Ramos (cell line): ENCODE results near the gene SAMD10.

Experiments used
- in situ Hi-C: fragments of 300-500 bp; cut with MboI; formaldehyde crosslinking; loops from one replicate; pipeline ENCODE4 v1.14.3; 2022; ENCODE audit warnings: low sequenced_read_pairs; ENCODE audit not compliant: unreplicated experiment

SAMD10 gene

GRCh38 chr20:63926298-63926697 lies 53.1 kb downstream of the SAMD10 start:
- in situ Hi-C loops: no loop called here

- in situ Hi-C loops: no loop called here
These were observed 55.2 kb downstream of the SAMD10 start for GRCh38 chr20:63924241-63924640.
